ENCODE measurements around the gene FHL1.

FHL1 gene

DNA sequence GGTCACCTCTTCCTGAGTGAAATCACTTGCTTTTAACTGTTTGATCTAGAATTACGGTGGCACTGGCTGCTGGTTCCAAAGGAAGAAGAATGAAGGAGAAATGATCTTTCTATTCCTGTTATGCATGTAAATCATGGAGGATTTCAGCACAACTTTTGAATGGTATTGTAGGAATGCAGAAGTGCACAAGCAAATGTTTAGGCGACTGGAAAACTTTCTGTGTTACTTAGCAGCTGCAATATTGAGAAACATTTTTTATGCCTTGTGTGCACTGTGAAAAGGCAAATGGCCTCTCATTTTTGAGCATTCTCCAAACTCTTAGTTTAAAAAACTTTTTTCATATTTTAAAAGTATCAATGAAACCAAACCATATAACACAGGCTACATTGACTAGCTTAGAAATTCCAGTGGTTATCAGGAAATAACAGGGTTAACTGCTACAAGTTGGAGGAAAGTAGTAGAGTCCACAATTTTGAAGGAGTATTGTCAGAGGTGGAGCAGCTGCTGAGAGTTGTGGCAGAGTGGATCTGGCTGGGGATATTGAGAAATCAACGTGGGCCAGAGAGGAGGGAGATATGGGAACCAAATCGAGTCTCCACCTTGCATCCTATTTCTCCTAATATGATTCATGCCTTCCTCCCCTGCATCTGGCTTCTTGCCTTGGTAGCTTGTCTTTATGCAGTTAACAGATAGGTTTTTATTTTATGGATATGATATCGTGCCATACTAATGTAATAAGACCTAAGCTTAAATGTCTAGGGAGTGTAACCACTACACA is 32.0 kb upstream of the FHL1 start:
- no peak overlapping the region for H3K4me3 ChIP-seq (ENCODE audit: low read depth, low read length)

DNA sequence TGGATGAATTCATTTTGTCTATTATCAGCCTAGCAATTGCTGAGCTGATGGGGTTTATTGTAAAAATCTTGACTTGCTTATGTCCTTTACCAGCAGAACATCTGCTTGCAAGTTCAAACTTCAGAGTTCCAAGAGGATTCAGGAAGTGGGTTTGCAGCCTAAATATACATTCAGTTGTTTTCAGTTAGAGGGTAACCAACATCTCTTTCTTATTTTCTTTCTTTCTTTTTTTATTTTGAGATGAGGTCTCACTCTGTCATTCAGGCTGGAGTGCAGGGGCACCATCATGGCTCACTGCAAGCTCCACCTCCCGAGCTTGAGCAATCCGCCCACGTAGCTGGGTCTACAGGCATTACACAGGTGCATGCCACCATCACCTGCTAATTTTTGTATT is 31.4 kb upstream of the FHL1 start:
- TF ChIP-seq, protein P1, sequence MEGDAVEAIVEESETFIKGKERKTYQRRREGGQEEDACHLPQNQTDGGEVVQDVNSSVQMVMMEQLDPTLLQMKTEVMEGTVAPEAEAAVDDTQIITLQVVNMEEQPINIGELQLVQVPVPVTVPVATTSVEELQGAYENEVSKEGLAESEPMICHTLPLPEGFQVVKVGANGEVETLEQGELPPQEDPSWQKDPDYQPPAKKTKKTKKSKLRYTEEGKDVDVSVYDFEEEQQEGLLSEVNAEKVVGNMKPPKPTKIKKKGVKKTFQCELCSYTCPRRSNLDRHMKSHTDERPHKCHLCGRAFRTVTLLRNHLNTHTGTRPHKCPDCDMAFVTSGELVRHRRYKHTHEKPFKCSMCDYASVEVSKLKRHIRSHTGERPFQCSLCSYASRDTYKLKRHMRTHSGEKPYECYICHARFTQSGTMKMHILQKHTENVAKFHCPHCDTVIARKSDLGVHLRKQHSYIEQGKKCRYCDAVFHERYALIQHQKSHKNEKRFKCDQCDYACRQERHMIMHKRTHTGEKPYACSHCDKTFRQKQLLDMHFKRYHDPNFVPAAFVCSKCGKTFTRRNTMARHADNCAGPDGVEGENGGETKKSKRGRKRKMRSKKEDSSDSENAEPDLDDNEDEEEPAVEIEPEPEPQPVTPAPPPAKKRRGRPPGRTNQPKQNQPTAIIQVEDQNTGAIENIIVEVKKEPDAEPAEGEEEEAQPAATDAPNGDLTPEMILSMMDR (IDR thresholded peaks at IDR 0.05; ENCODE audit: borderline replicate concordance, insufficient read depth, low read depth, low read length), result no peak
- H3K4me3 ChIP-seq (ENCODE audit: low read depth, low read length), result no peak overlapping the region

More for the DNA sequence above, 32.0 kb upstream of the FHL1 start:
- TF ChIP-seq, protein P1 (IDR thresholded peaks at IDR 0.05; ENCODE audit: borderline replicate concordance, insufficient read depth, low read depth, low read length), result no peak

DNA sequence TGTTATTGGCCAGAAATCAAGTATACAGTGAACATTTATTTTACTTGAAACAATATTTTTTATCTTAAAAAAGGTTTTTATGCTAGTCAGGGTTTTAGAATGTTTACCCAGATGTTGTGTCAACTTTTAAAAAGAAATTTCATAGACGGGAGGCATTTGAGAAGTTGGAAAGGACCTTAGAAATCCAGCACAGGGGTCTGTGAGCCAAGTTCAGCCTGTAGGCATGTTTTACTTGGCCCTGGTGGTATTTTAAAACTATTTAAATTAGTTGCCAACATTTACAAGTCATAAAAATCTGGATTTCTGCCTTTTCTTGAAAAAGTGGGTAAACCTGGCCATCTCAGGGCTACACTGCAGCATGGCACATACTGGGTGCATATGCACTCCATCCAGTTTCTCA is 25.5 kb upstream of the FHL1 start:
- no peak overlapping the region for H3K4me3 ChIP-seq (ENCODE audit: low read depth, low read length)
- TF ChIP-seq, protein P1 (IDR thresholded peaks at IDR 0.05; ENCODE audit: borderline replicate concordance, insufficient read depth, low read depth, low read length), result no peak

DNA sequence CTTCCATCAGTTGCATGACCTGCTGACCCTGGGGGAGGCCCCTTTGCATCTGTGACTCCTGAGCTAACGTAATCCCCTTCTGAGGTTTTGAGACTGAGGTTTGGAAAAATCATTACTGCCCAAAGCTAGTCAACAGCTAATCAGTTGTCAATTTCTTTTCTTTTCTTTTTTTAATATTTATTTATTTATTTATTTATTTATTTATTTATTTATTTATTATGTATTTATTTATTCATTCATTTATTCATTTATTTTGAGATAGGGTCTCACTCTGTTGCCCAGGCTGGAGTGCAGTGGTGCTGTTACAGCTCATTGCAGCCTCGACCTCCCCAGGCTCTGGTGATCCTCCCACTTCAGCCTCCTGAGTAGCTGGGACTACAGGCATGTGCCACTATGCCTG is 25.1 kb upstream of the FHL1 start:
- H3K4me3 ChIP-seq (ENCODE audit: low read depth, low read length), result no peak overlapping the region
- TF ChIP-seq, protein P1 (IDR thresholded peaks at IDR 0.05; ENCODE audit: borderline replicate concordance, insufficient read depth, low read depth, low read length), result no peak

DNA sequence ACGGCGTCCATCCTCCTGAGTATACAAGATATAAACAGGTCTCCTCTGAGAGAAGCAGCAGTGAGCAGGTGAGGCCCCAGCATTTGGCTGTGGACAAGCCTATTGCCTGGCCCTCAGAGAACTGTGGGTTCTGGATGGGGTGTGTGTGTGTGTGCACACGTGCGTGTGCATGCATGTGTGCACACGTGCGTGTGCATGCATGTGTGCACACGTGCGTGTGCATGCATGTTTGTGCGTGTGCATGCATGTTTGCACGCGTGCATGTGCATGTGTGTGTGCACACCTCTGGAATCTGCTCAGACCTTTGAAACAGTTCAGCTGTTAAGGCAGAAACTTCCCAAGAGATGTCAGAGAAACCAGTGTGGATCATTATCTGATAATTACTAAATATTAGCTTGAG is 22.2 kb upstream of the FHL1 start:
- TF ChIP-seq, protein P1 (IDR thresholded peaks at IDR 0.05; ENCODE audit: borderline replicate concordance, insufficient read depth, low read depth, low read length), result no peak
- H3K4me3 ChIP-seq (ENCODE audit: low read depth, low read length), result no peak overlapping the region

DNA sequence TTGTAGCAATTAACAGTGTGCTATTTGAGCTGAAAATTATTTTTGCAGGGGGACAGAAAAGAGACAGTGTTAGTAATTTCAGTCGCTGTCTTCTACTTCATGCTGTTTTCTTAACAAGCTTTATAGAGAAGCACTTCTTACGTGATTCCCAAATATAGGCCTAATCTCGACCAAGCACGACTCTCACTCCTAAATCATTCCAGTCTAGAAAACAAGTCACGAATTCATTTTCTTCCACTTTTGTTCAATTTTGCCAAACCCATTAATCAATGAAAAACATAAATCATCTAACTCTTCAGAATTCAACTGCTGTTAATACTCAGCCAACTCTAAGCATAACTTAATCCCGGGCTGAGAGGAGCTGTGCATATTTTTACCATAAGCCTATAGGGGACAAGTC is 21.0 kb upstream of the FHL1 start:
- TF ChIP-seq, protein P1 (IDR thresholded peaks at IDR 0.05; ENCODE audit: borderline replicate concordance, insufficient read depth, low read depth, low read length), result no peak
- no peak overlapping the region for H3K4me3 ChIP-seq (ENCODE audit: low read depth, low read length)

DNA sequence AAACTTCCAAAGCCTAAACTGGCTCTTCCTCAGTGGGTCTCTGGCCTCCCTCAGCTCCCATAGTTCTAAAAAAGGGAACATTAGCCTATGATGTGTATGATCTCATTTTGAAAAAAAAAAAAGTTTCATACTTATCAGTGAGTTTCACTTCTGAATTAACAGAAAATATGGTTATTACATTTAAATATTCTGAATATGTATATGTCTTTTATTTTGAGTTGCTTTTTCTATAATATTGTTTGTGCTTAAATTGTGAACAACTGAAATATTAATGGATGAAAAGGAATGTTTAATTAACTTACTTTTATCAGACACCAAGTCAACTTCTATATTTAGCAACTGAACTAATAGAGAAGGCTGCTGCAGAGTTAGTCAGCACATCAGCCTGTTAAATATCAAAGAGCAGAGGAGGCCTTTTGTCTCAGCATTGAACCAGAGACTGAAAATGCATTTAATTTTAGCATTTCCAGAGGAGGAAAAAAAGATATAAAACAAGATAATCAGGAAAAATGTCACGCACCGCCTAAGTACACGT is 20.4 kb upstream of the FHL1 start:
- TF ChIP-seq, protein P1 (IDR thresholded peaks at IDR 0.05; ENCODE audit: borderline replicate concordance, insufficient read depth, low read depth, low read length), result no peak
- no peak overlapping the region for H3K4me3 ChIP-seq (ENCODE audit: low read depth, low read length)

Data from GM12875 (cell line).